AG10803 (cell line): Measurements from ENCODE around the gene PDE6C.

Source experiments
- DNase-seq: peaks from one replicate; pipeline ENCODE4 v3.0.0; 2010; ENCODE audit warnings: low read depth
- H3K4me3 ChIP-seq: 2 replicates; pipeline ENCODE4 v1.5.1; 2011; ENCODE audit warnings: mild to moderate bottlenecking, low read length, control low read depth
- TF ChIP-seq, protein P1 (sequence below): conservative IDR thresholded peaks from 2 replicates; pipeline ENCODE4 v1.5.1; 2011; ENCODE audit warnings: mild to moderate bottlenecking, low read length, control low read depth, inconsistent platforms

Gene PDE6C

DNA sequence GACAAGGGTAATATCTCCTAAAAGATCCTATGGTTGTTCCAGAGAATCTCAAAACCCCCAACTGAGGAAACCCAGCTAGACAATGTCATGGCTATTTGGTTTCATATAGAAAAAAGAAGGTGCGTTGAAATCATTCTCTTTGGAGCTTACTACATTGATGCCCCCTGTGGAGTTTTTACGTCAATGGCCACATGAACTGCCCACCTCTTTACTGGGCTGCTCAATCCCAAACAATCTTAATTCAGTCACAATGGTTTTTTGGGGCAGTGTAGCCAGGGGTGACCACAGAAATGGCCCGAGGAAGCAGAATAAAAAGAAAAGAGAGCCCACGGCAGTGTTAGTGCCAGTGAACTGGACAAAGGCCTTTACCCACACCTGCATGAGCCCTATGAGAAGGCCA, 19.1 kb upstream of the PDE6C start:
- DNase-seq: no peak
- H3K4me3 ChIP-seq: no peak overlapping the region
- TF ChIP-seq, protein P1, sequence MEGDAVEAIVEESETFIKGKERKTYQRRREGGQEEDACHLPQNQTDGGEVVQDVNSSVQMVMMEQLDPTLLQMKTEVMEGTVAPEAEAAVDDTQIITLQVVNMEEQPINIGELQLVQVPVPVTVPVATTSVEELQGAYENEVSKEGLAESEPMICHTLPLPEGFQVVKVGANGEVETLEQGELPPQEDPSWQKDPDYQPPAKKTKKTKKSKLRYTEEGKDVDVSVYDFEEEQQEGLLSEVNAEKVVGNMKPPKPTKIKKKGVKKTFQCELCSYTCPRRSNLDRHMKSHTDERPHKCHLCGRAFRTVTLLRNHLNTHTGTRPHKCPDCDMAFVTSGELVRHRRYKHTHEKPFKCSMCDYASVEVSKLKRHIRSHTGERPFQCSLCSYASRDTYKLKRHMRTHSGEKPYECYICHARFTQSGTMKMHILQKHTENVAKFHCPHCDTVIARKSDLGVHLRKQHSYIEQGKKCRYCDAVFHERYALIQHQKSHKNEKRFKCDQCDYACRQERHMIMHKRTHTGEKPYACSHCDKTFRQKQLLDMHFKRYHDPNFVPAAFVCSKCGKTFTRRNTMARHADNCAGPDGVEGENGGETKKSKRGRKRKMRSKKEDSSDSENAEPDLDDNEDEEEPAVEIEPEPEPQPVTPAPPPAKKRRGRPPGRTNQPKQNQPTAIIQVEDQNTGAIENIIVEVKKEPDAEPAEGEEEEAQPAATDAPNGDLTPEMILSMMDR: no peak

DNA sequence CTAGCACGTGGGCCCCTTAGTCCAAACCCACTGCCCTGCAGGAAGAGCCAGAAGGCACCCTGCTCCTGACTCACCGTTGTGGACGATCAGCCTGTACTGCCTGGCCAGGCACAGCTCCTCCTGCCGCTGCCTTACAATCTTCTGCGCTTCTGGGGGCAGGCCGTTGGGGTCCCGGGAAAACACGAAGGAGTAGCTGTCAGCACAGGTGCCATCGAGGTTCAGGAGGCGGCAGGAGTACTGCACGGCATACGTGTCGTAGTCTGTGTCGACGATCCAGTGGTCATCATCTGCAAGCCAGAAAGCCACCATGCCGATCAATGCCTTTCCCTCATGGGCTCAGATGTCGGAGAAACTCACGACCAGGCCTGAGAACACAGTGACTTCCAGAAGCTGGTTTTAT, 18.6 kb upstream of the PDE6C start:
- no peak for DNase-seq
- TF ChIP-seq, protein P1: no peak
- H3K4me3 ChIP-seq: no peak overlapping the region

DNA sequence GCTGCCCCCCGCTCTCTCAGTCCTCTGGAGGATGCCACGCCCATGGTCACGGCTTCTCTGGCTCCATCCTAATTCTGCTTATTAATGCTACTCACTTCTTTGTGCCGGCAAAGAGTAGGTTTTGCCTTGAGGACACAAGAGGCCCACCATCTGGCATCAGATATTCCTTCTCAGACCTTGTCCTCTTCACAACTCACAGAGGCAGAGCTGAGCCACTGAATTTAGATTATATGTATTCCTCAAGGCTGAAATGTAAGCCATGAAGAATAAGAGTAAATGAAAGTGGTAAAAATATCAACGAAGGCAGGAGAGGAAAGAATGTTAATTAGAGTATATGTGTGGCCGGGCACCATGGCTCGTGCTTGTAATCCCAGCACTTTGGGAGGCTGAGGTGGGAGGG, 17.8 kb upstream of the PDE6C start:
- DNase-seq: no peak
- H3K4me3 ChIP-seq: no peak overlapping the region
- TF ChIP-seq, protein P1: no peak

DNA sequence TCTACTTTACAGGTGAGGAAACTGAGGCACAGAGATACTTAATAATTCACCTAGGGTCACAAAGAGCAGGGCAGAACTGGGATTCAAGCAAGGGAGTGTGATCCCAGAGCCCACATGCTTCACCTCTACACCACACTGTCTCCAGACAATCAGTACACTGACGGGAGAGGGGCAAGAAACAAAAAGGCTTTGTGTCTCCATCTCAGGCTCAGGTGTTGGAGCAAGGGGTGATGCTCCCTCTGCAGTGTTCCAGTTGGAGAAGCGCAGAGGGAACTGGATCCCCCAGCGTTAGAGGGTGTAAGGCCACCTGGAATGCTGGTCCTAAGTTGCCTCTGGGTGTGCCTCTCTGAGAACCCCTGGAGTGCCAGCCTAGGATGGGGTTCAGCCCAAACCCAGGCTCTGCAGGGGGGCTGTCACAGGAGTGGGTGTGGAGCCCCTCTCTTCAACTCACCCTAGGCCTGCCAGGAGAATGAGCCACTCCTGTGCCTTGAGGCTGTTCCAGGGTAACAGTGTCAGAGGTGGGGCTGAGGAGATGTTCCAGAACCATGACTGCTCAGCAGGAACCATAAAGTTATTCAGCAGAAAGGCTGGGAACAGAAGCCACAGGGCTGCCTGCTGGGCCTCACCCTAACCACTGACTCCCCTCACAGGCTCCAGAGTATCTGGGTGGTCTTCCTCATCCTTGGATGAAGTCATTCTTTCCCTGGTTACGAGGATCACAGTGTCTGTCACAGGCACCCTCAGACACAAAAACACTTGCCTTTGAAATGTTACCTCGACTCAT, 16.8 kb upstream of the PDE6C start:
- no peak overlapping the region for H3K4me3 ChIP-seq
- TF ChIP-seq, protein P1: no peak

DNA sequence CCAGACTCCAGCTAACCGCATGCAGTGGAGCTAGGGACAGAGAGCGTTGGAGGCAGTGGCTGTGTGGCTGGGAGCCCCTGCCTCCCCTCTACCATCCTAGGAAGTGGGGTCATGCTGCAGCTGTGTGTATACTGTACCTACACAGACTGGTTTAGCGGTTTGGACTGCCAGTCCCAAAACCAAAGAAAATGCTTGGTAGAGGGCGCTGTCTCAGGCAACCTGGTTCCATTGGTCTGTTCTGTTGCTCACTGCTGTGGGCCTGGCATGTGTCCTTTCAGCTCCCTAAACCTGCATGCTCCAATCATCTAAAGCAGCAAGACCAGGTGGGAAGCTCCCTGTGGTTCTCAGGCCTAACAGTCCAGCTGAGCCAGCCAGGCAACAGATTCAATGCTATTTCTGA, 15.8 kb upstream of the PDE6C start:
- DNase-seq: no peak
- TF ChIP-seq, protein P1: no peak
- no peak overlapping the region for H3K4me3 ChIP-seq

More for the DNA sequence above, 16.8 kb upstream of the PDE6C start:
- DNase-seq: no peak

DNA sequence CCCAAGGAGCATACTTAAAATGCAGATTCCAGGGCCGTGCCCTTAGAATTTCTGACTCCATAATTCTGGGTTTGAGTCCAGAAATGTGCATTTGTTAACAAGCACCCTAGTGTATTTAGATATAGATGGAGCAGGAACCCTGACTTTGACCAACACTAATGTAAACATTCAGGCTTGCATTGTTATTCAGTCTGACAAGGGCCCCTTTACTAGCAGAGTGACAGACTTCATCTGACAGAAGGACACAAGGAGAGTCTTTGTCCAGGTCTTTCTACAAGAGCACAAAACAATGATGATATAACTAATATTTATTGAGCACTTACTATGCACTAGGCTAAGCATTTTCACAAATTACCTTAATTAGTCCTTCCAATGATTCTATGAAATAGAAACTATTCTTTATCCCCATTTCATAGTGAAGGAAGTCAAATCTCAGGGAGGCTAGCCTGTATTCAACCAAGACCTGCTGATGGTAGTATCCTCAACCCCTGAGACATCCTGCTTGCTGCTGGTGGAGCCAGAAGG, 15.2 kb upstream of the PDE6C start:
- H3K4me3 ChIP-seq: no peak overlapping the region
- TF ChIP-seq, protein P1: no peak
- no peak for DNase-seq

DNA sequence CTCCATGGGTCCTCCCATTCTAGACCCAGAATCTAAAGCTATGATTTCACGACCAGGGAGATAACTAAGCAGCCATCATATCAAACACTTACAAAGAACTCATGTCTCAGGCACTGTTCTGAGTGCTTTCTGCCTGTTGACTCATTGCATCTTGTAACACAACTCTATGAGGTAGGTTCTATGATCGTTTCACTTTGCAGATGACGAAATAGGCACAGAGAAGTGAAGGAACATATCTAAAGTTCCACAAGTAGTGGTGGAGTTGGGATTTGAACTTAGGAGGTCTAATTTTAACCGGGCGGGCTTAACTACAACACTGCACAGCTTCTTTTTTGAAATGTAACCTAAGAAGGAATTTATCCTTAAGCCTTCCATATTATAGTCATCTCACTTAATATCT, 14.2 kb upstream of the PDE6C start:
- TF ChIP-seq, protein P1: no peak
- no peak overlapping the region for H3K4me3 ChIP-seq
- DNase-seq: no peak
